Heart right ventricle (tissue), 16 donors: ENCODE data around the gene ACMSD. TPM values are rescaled to one million over a fixed set of nuclear protein-coding genes. Genes with fewer than 3 reads are reported as not detected.
"Not testable (repeated sequence)": the region's sequence is repeated elsewhere in the genome, so short reads cannot be mapped to it uniquely, and the experiment has no call there.

ENCODE experiments used
- ATAC-seq, 8 donors: fragments of 200-7000 bp; cut with Tn5 transposase; one replicate each; pipeline ENCODE4 v1.9.1; 2020; ENCODE audit warnings: mild to moderate bottlenecking in 8 of 8, moderate library complexity in 8 of 8, moderate number of reproducible peaks in 1 of 8
- DNase-seq, 2 donors: peaks; one replicate each; pipeline ENCODE4 v3.0.0-alpha.2; 2020
- H3K27ac ChIP-seq, 10 donors: fragments of 200-600 bp; sonication (generic) in 2 of 10; one replicate each; pipeline versions ENCODE4 v1.5.0 to v1.8.0; 2020 to 2022; ENCODE audit warnings: mild to moderate bottlenecking in 3 of 10
- H3K27me3 ChIP-seq, 7 donors: fragments of 200-600 bp; one replicate each; pipeline ENCODE4 v1.8.0; 2021 to 2022; ENCODE audit warnings: mild to moderate bottlenecking in 2 of 7
- H3K36me3 ChIP-seq, 9 donors: fragments of 200-600 bp; sonication (generic) in 1 of 9; one replicate each; pipeline versions ENCODE4 v1.5.0 to v1.8.0; 2020 to 2022; ENCODE audit warnings: mild to moderate bottlenecking in 2 of 9
- H3K4me1 ChIP-seq, 9 donors: fragments of 200-600 bp; sonication (generic) in 1 of 9; one replicate each; pipeline versions ENCODE4 v1.5.0 to v1.8.0; 2020 to 2022; ENCODE audit warnings: mild to moderate bottlenecking in 4 of 9
- H3K4me3 ChIP-seq, 10 donors: fragments of 200-600 bp; sonication (generic) in 2 of 10; one replicate each; pipeline versions ENCODE4 v1.5.0 to v1.8.0; 2020 to 2022; ENCODE audit warnings: mild to moderate bottlenecking in 7 of 10, moderate library complexity in 2 of 10
- H3K9me3 ChIP-seq, 11 donors: fragments of 200-600 bp in 10 of 11; sonication (generic) in 2 of 11; one replicate each; pipeline versions ENCODE4 v1.5.0 to v1.8.0; 2013 to 2022; ENCODE audit warnings: mild to moderate bottlenecking in 2 of 11, control low read depth in 1 of 11, moderate library complexity in 1 of 11
- CTCF ChIP-seq, 9 donors: fragments of 200-600 bp; sonication (generic) in 2 of 9; IDR thresholded peaks; one replicate each; pipeline versions ENCODE4 v1.5.0 to v1.8.0; 2021 to 2022; ENCODE audit warnings: antibody characterized with exemption in 9 of 9, mild to moderate bottlenecking in 5 of 9, moderate library complexity in 1 of 9
- whole genome bisulfite sequencing, 2 donors: extraction: QIAGEN DNeasy Blood & Tissue Kit; methylation state at CpG; one replicate each; pipeline ENCODE4 v1.1.7; 2013; ENCODE audit warnings: inconsistent platforms in 1 of 2; 5-methylcytosine and 5-hydroxymethylcytosine counted together
- intact Hi-C, 10 donors: fragments of 100-400 bp; cut with DNase I; formaldehyde crosslinking; loops; one replicate each; pipeline versions ENCODE4 v1.11.1 to v1.14.2; 2022
- polyA plus RNA-seq, 2 donors: library from polyadenylated mRNA; stranded (reverse); fragments of 200-250 nt; gene quantifications; one replicate each; pipeline ENCODE4 v1.2.3, GENCODE V29; 2013
- total RNA-seq, 10 donors: library from RNA; stranded (reverse); fragmentation: NEBNext Ultra II Directional in 3 of 10; extraction: Animal tissue kit (Norgen Biotek cat#: 25700) in 3 of 10; gene quantifications; one replicate each; pipeline versions ENCODE4 v1.2.1 to v1.2.4, GENCODE V29; 2021 to 2023
- donor health status: Arrhythmogenic right ventricular cardiomyopathy.
- donor health status: ischemic (EF 13 %, LVEDD 7.1; RV severe dilation, severe dysfunction).
- donor health status: healthy with polysubstance abuse.
- donor health status: DM: no; HTN: yes; CAD: no.
- donor health status: DM: no; HTN: no; CAD: no.
- donor health status: ischemic (EF 25% LVEDD 6.9; RV normal size, moderate dysfunction).
- donor health status: ischemic (EF 25% LVEDD 5.7; RV mildly dilated, moderate dysfunction).
- donor health status: healthy.
- donor health status: DM: yes; HTN: yes; CAD: no.
- donor health status: Ischemic cardiomyopathy.
- donor health status: ischemic (EF 35%, LVEDD 5.7; RV mildly dilated, moderate dysfunction).
- donor health status: nonischemic (EF 11% LVEDD 7.7; RV severe dilation, severe dysfunction).
- donor health status: DM: yes; HTN: yes; CAD: no.
- donor health status: PGD.
- donor health status: ischemic (EF 29% LVEDD 5.4; RV normal size, mild dysfunction).
- donor health status: nonischemic (EF 23%, LVEDD 6.1; RV moderate dilation, normal function).

Gene ACMSD
- total and polyA plus RNA-seq, 12 donors: not detected

- intact Hi-C loops: loop anchor here (2.0 to 10.0 kb wide), 9 partner anchors 114 to 1027 kb away; no protein-coding TSS in a partner anchor
- no peak for TF ChIP-seq CTCF (IDR thresholded peaks at IDR 0.05)
- no peak overlapping the region for H3K4me3 ChIP-seq
- no peak overlapping the region for H3K27ac ChIP-seq
- no peaks in the 10 kb centered on the region for H3K27me3 ChIP-seq
- no peaks in the 10 kb centered on the region for H3K36me3 ChIP-seq
- DNase-seq (no peak), ATAC-seq (no peak)
- H3K9me3 ChIP-seq: no peaks in the 10 kb centered on the region
- H3K4me1 ChIP-seq: no peaks in the 10 kb centered on the region
Observed at GRCh38 chr2:134899204-134899603, 60.8 kb downstream of the ACMSD start.

- Histone ChIP-seq H3K4me3 (no peak overlapping the region), H3K36me3 (no peaks in the 10 kb centered on the region), H3K27me3 (no peaks in the 10 kb centered on the region), H3K4me1 (no peaks in the 10 kb centered on the region), H3K27ac (no peak overlapping the region), H3K9me3 (no peaks in the 10 kb centered on the region)
- intact Hi-C loops: no loop called here
- 93 to 100% methylated on average over 1 of the region's 1 CpG for WGBS, 2 donors
- DNase-seq (no peak), ATAC-seq (no peak)
- no peak for TF ChIP-seq CTCF (IDR thresholded peaks at IDR 0.05)
Observed at GRCh38 chr2:134900151-134900550, 61.7 kb downstream of the ACMSD start.

- ATAC-seq, H3K27me3 ChIP-seq, H3K4me3 ChIP-seq, intact Hi-C loops, H3K36me3 ChIP-seq, H3K27ac ChIP-seq, H3K4me1 ChIP-seq, DNase-seq: not testable (repeated sequence)
- 93 to 97% methylated on average over 13 of the region's 13 CpGs for WGBS, 2 donors
- peaks cover 0 to 11% (median 0%) of the 10 kb centered on the region in 11 donors for H3K9me3 ChIP-seq
Observed at GRCh38 chr2:134903701-134904100, 65.3 kb downstream of the ACMSD start.

- H3K36me3 ChIP-seq: no peaks in the 10 kb centered on the region
- 95 to 99% methylated on average over 2 of the region's 2 CpGs for WGBS, 2 donors
- peaks cover 0 to 11% (median 0%) of the 10 kb centered on the region in 11 donors for H3K9me3 ChIP-seq
- H3K27ac ChIP-seq: no peak overlapping the region
- H3K4me3 ChIP-seq: no peak overlapping the region
- H3K4me1 ChIP-seq: no peaks in the 10 kb centered on the region
- ATAC-seq (no peak), DNase-seq (no peak)
- intact Hi-C loops: no loop called here
- no peaks in the 10 kb centered on the region for H3K27me3 ChIP-seq
- TF ChIP-seq CTCF (IDR thresholded peaks at IDR 0.05): no peak
Observed at GRCh38 chr2:134905168-134905567, 66.8 kb downstream of the ACMSD start.

GRCh38 chr2:134906726-134907125, 68.3 kb downstream of the ACMSD start:
- no peak overlapping the region for H3K4me3 ChIP-seq
- WGBS, 2 donors: 79% methylated on average over 2 of the region's 2 CpGs
- no peaks in the 10 kb centered on the region for H3K27me3 ChIP-seq
- no peak overlapping the region for H3K27ac ChIP-seq
- no peaks in the 10 kb centered on the region for H3K4me1 ChIP-seq
- TF ChIP-seq CTCF (IDR thresholded peaks at IDR 0.05): no peak
- no peaks in the 10 kb centered on the region for H3K36me3 ChIP-seq
- DNase-seq (no peak), ATAC-seq (no peak)
- intact Hi-C loops: no loop called here
- H3K9me3 ChIP-seq: peaks cover 0 to 11% (median 0%) of the 10 kb centered on the region in 11 donors

- H3K9me3 ChIP-seq: peaks cover 0 to 11% (median 0%) of the 10 kb centered on the region in 11 donors
- H3K36me3 ChIP-seq, intact Hi-C loops, H3K4me1 ChIP-seq, H3K27ac ChIP-seq, DNase-seq, ATAC-seq, H3K4me3 ChIP-seq, H3K27me3 ChIP-seq: not testable (repeated sequence)
- 86 to 87% methylated on average over 1 of the region's 1 CpG for WGBS, 2 donors
Observed at GRCh38 chr2:134907441-134908116, 69.2 kb downstream of the ACMSD start.
